GM21526 (cell line): ENCODE results near the gene GPR55.
"Not testable (repeated sequence)": the region's sequence is repeated elsewhere in the genome, so short reads cannot be mapped to it uniquely, and the experiment has no call there.

Source experiments
- ATAC-seq: cut with Tn5 transposase; IDR thresholded peaks from one replicate; pipeline ENCODE4 v1.9.1; 2021; ENCODE audit warnings: moderate library complexity; ENCODE audit not compliant: unreplicated experiment, low FRiP score

The GPR55 gene

DNA sequence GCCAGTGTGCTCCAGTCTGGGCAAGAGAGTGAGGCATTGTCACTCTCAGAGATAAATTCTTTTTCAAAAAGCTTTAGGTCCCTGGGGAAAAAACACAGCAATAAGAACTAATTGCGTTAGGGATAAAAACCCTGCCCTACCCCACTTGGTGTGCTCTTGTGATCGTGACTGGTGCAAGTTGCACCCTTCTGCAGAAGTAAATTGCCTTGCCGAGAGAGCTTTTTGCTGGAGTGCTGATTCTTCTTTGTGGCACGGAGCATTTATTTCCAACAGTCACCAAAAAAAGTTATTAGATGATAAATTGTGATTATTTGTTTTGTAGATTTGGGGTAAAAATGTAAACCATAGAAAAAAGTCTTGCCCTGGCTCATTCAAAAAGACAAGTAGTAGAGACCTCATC lies 12.3 kb upstream of the GPR55 start:
- no peak for ATAC-seq

DNA sequence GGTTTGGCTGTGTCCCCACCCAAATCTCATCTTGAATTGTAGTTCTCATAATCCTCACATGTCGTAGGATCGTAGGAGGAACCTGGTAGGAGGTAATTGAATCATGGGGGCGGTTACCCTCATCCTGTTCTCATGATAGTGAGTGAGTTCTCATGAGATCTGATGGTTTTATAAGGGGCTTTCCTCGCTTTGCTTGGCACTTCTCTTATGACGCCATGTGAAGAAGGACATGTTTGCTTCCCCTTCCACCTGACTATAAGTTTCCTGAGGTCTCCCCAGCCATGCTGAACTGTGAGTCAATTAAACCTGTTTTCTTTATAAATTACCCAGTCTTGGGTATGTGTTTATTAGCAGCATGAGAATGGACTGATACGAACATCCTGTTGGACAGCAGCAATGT lies 11.2 kb upstream of the GPR55 start:
- not testable (repeated sequence) for ATAC-seq

DNA sequence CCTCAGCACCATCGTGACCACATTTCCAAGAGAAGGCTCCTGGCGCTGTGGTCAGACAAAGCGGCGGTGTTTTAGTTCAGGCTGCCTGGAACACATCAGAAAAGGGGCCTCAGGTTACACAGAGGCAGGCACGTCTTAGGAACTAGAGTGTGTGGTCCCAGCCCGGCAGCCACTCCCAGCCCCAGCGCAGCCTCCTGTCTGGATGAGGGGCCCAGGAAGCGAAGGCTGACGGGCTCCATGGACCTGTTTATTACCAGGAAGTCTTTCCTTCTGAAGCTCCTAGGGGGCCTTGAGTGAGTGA lies 10.0 kb upstream of the GPR55 start:
- no peak for ATAC-seq

DNA sequence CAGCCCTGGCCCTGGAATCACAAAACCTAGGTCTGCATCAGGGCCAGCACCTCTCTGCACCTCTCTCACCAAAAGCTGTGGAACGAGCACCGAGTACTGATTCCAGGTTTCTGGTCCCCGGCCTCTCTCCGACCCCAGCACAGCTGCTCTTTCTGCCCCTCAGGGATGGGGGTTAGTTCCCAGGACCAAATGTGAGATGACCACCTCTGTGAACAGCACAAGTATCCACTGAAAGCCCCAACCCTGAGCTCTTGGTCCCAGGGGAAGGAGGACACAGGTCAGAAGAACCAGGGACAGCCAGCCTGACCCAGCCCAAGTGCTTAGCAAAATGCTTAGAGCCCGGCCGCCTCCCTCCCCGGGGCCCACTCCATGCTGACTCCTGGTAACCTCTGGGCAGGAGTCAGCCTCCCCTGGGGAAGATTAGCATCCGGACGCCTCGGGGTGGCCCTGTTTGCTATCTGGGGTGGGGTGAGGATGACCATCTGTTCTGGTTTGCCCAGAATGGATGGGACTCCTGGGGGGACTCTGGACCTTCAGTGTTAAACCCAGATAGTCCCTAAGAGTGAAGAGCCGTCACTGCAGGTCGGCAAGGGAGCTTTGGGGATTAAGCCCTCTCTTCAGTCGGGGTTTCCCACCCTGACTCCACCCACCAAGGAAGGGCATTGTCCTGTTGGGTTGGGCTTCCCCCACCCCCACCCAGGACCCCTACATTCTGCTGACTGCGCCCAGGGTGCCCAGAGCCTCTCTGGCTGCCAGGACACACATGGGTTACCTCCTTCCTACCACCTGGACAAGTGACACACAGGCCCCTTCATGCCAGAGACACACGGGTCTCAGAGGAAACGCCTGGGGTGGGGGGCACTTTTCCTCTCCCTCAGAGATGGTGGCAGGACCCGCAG lies 9.4 kb upstream of the GPR55 start:
- ATAC-seq = no peak

DNA sequence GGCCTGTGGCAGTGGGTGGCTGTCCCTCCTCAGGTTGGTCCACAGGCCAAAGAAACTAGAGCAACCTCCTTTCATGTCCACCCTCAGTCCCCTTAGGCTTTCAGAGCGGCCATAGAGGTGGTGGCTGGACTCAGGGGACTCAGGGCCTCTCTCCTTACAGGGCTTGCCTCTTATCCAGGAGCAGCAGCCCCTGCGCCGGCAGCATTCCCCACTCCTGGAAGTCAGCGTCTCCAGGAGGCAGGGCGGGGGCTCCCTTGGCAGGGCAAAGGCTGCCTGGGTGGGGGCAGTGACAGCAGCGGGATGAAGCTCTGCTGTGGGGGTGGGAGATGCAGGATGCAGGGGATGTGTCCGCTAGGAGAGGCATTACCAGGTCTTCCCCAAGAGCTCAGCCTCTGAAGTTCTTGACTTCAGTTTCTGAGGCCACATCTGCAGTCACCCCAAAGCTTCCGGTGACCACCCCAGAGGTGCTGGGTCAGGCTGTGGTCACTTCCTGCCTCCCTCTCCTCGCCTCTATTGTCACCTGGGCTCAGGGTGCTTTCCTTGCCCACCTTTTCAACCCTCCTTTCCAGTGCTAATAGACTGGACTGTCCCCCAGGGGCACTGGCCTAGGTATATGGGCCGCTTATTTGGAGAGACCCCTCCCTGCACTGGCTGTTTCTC lies 8.6 kb upstream of the GPR55 start:
- ATAC-seq = no peak

DNA sequence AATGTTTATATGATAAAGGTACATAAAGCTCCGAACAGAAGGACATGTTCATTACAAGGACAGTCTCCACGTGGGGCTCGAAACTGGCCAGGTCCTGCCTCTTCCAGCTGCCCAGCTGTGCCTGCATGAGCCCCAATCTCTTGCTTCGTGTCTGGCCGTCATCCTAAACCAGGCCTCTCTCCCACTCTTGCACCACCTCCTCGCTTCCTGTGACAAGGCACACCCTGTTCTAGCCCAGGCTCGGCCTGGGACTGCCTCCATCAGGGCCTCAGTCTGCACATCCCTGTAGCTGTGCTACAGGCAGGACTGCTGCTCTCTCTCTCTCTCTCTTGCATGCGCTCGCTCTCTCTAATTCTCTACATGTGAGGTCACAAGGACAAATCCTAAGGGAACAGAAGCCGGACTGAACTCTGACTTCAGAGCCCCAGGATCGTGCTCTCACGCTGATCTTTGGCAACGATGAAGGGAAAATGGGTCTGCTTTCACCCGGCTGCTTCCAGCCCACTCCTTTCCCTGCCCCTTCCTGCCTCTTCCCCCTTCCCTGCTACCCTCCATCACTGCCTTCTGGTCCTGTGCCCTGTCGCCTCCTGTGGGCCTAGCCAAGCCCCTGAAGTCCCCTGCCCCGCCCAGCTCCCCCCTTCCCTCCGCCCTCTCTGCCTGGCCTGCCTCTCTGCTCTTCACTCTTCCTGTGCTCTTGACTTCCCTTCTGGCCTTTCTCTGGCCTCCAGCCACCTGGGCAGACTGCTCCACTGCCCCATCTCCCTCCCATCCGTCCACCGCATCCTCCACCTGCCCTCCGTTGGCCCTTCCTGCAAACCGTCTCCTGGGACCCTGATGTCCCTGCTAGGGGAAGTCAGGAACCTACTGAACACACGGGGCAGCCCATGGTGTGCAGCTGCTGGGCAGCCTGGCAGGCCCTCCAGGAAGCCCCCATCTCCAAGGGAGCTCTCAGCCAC lies 7.8 kb upstream of the GPR55 start:
- ATAC-seq = no peak

DNA sequence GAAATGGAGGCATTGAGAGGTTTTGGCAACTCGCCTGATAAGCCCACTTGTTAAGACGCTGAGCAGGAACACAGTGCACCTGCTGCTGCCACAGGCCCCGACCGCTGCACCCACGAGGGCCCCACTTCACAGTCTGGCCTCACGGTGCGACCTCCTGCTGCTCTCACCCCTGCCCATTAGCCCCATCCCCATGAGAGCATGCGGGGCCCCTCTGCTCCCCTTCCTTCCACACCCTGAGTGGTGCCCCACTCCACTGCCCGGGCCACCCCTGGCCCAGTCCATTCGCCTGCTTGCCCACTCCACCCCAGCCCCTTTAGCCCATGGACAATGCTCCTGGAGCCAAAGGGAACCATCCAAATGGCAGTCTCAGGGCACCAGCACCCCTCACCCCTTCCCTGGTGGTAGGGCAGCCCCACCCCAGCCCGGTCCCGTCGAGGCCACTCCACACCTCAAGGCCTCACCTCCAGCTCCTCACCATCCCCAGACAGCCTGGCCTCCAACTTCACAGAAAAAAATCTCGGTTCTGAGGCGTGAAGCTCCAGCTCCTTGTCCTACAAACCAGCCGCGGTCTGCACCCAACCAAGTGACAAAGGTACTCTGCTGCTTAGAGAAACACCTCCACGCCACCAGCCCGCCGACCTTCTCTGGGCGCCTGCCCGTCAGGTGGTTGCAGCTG lies 6.7 kb upstream of the GPR55 start:
- no peak for ATAC-seq

DNA sequence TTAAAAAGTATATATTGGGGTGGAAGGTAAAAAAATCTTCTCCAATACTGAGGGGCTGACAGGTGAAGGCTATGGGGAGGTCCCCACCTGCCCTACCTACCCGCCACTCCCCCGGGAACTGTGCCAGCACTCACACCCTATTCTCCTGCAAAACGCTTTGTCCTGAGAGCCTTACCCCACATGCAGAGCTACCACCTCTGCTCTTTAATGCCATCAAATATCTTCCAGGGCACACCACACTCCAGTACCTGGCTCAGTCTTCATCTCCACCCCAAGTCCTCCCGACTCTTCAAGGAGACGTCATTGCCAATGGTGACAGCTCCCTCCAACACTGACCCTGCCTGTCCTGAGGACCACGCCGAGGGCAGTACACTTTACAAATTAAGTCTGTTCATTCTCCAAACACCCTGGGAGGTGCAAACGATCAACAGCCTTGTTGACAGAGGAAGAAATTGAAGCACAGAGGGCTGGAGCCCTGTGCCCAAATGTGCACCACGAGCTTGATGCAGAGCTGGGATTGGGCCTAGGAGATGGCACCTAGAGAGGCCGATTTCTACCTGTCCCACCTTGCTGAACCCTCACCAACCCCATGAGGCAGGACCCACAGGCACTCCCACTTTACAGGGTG lies 6.0 kb upstream of the GPR55 start:
- ATAC-seq = no peak

DNA sequence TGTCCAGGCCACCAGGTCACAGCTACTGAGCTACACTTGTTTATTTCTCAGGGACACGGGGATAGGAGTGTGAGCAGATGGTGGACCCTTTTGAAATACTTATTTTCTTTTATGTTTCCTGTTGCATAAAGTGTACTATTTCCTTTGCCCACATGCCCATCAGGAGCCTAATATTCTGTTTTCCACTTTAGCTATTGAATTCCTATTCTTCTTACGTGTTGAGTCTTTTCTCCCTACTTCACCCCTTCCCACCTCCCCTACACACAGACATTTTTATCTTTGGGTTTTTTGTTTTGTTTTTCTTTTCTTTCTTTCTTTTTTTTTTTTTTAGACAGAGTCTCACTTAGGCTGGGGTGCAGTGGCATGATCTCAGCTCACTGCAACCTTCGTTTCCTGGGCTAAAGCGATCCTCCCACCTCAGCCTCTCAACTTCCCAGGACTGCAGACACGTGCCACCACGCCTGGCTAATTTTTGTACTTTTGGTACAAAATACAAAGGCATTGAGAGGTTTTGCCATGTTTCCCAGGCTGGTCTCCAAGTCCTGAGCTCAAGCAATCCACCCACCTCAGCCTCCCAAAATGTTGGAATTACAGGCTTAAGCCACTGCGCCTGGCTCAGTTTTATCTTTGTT lies 5.2 kb upstream of the GPR55 start:
- no peak for ATAC-seq

DNA sequence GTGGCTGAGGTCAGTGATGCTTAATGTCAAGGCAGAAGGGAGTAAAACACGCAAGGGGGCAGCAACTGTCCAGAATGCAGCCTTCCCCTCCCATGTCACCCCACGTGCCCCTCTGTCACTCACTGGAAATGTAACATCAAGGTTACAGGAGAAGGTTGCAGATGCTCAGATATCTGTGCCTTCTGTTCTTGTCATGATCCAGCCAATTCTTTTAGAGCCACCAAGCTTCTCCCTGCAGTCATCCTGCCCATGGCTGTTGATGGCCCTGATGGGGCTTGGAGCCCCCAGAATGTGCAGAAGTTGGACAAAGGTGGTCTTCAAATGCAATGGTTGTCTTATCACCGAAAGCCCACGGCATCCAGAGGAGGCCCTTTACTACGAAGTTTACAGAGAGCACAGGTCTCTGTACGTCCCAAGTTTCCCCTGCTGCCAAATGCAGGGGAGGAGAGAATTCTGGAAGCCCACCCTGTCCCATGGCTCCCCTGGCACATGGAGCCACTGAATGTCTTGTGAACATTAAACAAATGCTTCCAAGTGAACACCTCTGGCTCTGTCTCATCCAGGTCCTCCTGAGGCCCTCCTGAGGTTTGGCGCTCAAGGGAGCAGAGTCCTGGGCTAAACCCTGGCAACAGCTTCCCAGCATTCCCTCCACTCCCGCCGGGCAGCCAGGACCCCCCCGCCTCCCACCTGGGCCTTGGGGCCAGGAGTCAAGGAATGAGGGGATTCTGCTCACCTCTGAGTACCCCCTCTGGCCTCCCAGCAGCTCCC lies 4.5 kb upstream of the GPR55 start:
- no peak for ATAC-seq

DNA sequence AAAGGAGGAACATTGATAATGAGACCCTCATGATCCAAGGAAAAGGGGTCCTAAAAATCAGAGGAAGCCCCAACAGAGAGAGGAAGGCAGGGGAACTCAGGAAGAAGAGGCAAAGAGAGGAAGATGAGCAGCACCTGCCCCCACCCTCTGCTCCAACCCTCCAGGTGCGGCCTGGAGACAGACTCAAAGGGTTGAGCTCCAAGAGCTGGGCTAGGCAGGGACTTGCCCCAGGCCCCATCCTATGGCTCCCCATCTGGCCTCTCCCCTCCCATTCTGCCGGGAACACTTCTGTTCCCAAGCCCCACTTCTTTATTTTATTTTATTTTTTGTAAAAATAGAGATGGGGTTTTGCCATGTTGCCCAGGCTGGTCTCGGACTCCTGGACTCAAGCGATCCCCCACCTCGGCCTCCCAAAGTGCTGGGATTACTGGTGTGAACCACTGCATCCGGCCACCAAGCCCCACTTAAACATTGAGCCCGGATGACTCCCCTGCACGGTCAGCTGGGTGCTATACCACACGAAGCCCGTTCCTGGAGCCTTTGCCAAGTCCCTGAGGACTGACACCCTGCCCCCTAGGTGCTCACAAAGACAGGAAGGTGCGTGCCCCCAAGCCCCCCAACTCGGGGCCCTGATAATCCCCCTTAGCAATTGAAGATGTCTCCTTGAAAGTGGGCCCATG lies 3.8 kb upstream of the GPR55 start:
- no peak for ATAC-seq

DNA sequence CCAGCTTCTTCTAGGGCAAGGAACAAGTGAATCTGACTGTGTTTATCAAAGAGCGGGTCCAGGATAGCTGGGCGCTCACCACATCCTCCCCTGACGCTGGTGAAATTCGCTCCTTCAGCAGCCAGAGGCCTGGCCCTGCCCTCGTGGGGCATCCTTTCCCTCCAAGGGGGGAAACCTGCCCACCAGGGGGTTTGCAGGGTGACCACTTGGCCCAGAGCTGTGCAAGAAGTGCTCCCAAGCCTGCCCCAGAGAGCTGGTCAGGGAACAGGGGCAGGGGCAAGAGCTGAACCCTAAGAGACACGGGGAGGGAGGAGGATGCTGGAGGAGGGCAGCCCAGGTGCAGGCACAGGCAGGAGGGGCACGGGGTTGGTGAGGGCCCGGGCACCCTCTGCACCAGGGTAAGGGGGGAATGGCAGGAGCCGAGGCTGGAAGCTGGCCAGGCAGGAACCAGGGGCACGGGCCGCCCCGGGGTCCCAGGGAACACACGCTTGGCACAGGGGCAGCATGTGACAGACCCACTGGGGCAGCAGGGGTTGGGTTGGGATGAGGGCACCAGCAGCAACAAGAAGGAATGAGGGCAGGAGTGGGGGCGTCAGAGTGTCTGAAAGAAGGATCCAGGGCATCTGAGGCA lies 2.8 kb upstream of the GPR55 start:
- no peak for ATAC-seq

DNA sequence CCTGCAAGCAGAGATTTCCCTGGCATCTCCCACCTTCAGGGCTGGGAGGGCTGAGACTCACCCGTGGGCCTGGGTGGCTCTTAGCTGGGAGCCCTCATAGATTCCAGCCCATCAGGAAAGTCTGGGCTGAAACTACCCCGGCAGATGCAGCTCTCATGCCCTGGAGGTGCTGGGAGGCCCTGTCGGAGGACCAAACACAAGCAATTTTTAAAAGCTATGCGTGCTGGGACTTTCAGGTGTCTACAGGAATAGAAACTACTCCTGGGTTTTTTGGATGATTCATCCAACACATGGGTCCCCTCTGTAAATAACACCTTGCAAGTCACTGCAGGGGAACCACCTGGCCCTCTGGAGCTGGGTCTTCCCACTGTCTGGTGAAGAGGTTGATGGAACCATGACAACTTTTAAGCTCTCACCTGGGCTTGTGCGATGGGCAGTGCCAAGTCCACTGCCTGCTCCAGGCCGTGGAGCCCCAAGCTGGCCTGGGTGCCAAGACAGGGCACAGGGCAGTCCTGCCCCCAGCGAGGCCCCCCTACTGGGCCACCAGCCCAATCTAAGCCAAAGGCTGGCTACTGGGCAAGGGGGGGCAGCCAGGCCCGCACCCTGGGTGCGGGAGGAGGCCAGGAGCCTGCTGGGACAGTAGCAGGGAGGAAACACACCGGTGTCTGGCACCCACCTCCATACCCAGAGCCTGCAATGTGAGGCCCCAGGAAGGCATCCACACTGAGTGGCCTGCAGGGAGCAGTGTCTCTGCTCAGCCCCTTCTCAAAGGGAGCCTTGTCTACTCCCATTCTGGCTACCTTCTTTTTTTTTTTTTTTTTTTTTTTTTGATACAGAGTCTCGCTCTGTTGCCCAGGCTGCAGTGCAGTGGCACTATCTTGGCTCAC lies 1.1 kb upstream of the GPR55 start:
- ATAC-seq = peak; percentile 29

DNA sequence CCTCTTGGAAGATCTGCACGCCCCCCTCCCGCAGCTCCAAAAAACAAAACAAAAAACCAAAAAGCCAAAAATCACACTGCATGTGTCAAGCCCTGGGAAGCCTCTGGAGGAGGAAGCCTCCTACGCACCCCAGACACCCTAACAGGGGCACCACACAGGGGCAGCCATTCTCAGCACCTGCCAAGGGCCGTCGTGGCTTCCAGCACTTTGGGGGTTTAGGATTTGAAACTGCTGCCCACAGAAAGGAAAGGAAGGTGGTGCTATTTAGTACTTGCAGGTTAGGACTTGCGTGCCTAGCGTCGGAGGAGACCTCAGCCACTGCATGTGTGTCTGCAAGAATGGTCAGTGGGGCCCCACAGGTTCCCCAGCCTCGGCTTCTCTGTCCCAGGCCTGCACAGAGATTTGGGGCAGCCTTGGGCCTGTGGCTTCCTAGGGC lies 419 bp upstream of the GPR55 start:
- ATAC-seq = peak; percentile 29

DNA sequence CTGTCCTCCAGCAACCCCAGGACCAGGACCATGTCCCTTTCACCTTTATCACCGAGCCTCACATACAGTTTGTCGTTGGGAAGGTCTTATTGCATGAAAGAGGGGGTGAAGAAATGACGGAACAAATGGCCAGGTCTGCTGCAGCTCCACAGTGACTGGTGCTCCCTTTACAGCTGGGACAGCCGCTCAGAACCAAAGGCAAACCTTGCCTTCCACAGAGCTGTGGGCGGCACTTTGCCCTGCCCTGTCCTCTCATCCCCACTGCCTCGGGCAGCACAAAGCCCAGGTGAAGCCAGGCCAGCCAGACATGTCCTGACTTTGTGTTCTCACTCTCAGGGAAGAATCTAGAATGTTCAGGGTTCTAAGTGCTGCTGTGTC lies 961 bp downstream of the GPR55 start:
- ATAC-seq = peak; percentile 9

DNA sequence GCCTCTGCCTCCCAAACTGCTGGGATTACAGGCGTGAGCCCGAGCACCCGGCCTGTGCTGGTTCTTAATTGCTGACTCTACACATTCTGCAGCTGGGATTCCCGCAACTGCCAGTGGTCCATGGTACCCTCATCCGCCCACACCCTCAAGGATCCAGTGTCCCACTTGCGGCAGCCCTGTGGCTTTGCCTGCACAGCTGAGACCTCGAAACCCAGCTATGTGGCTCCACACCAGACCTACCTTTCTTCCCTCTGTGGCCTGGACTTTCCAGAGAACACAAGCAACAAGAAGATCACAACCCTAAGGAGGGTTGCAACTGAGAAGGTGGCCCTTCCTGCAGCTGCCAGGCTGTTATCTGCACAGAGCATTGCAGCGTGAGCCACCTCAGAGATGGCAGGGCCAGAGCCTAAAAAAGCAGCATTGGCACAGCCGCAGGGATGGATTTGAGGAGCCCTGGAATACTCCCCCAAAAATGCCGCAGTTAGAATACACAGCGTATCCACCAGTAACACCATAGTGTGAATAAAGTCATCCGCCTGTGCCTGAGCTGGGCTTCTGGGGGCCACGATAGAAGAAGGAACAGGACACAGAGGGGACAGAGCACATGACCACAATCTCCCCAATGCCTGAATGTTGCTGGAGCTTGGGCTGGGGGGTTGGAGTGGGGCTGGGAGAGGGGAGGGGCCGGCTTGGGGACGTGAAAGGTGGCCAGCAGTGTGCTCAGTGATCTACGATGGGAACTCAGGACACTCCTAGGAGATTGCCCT lies 1.9 kb downstream of the GPR55 start:
- no peak for ATAC-seq
